HG03066 (cell line): ENCODE results near the gene ZNF345.

Experiments used
- ATAC-seq: cut with Tn5 transposase; IDR thresholded peaks from one replicate; pipeline ENCODE4 v1.9.1; 2021; ENCODE audit warnings: low read depth; ENCODE audit not compliant: unreplicated experiment

ZNF345 gene

DNA sequence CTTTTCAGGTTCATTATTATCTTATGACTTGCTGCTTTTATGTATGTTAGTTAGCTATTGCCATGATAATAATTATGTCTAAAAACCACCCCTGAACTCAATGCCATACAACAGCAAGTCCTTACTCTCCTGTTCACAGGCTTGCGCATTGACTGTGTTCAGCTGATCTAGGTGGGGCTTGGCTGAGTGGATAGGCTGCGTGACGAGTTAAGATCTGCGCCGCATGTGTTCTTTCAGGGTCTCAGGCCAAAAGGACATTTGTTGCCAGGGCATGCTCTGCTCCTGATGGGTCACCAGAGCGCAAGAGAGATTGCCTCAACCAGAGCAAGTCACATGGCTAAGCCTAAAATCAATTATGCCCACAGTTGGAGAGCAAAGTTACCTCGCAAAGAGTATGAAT, 66.3 kb downstream of the ZNF345 start:
- ATAC-seq, result no peak

GRCh38 chr19:36918090-36918489, 67.4 kb downstream of the ZNF345 start:
- ATAC-seq, result no peak
